ENCODE measurements around the gene COX20.
A peak's percentile ranks its signal among the peaks of the same experiment; 100 is the strongest.
"Not testable (repeated sequence)": the region's sequence is repeated elsewhere in the genome, so short reads cannot be mapped to it uniquely, and the experiment has no call there.

Gene COX20

GRCh38 chr1:244794071-244794470 is 41.4 kb upstream of the COX20 start:
- TF ChIP-seq EZH2 (IDR thresholded peaks at IDR 0.05; ENCODE audit: borderline replicate concordance, low read length) (no peak), CTCF (IDR thresholded peaks at IDR 0.05; ENCODE audit: low read length) (no peak)
- no peaks in the 10 kb centered on the region for H3K27me3 ChIP-seq (ENCODE audit: insufficient read depth, low read length)
- H3K9me2 ChIP-seq (ENCODE audit: low read depth, low read length), result no peaks in the 10 kb centered on the region
- no peaks in the 10 kb centered on the region for H3K9me3 ChIP-seq (ENCODE audit: low read length)
- H3K4me3 ChIP-seq (ENCODE audit: low read depth, low read length, poor library complexity, severe bottlenecking), result no peak overlapping the region
- no peak overlapping the region for H3K4me2 ChIP-seq (ENCODE audit: low read length)
- no peaks in the 10 kb centered on the region for H3K79me2 ChIP-seq (ENCODE audit: insufficient read depth, low read length)
- no peaks in the 10 kb centered on the region for H3K36me3 ChIP-seq (ENCODE audit: insufficient read depth, low read length)
- no peaks in the 10 kb centered on the region for H4K20me1 ChIP-seq (ENCODE audit: insufficient read depth, low read length)
- H3K27ac ChIP-seq (ENCODE audit: low read depth, low read length, poor library complexity, severe bottlenecking), result no peak overlapping the region
- no peaks in the 10 kb centered on the region for H3F3A ChIP-seq (ENCODE audit: insufficient read depth, low read length)
- H3K4me1 ChIP-seq (ENCODE audit: insufficient read depth, low read length, severe bottlenecking), result peaks cover 11% of the 10 kb centered on the region
- no peak overlapping the region for H3K9ac ChIP-seq (ENCODE audit: low read length)
- H2AFZ ChIP-seq (ENCODE audit: low read length), result no peak overlapping the region

- H3K27me3 ChIP-seq (ENCODE audit: insufficient read depth, low read length); H3K27ac ChIP-seq (ENCODE audit: low read depth, low read length, poor library complexity, severe bottlenecking); H3K9ac ChIP-seq (ENCODE audit: low read length); H3K4me2 ChIP-seq (ENCODE audit: low read length); H3K79me2 ChIP-seq (ENCODE audit: insufficient read depth, low read length); H2AFZ ChIP-seq (ENCODE audit: low read length); H3K36me3 ChIP-seq (ENCODE audit: insufficient read depth, low read length); H3K4me3 ChIP-seq (ENCODE audit: low read depth, low read length, poor library complexity, severe bottlenecking); H3K9me2 ChIP-seq (ENCODE audit: low read depth, low read length); H4K20me1 ChIP-seq (ENCODE audit: insufficient read depth, low read length); H3K4me1 ChIP-seq (ENCODE audit: insufficient read depth, low read length, severe bottlenecking); H3K9me3 ChIP-seq (ENCODE audit: low read length); H3F3A ChIP-seq (ENCODE audit: insufficient read depth, low read length): not testable (repeated sequence)
These were observed 40.9 kb upstream of the COX20 start for GRCh38 chr1:244794516-244794915.

GRCh38 chr1:244796719-244797406 is 38.6 kb upstream of the COX20 start:
- Histone ChIP-seq H3K4me1 (ENCODE audit: insufficient read depth, low read length, severe bottlenecking) (peaks cover 12% of the 10 kb centered on the region), H3K36me3 (ENCODE audit: insufficient read depth, low read length) (no peaks in the 10 kb centered on the region), H4K20me1 (ENCODE audit: insufficient read depth, low read length) (no peaks in the 10 kb centered on the region), H3K9ac (ENCODE audit: low read length) (no peak overlapping the region), H3K27ac (ENCODE audit: low read depth, low read length, poor library complexity, severe bottlenecking) (no peak overlapping the region), H3K4me3 (ENCODE audit: low read depth, low read length, poor library complexity, severe bottlenecking) (no peak overlapping the region), H3K4me2 (ENCODE audit: low read length) (no peak overlapping the region; the same call in 1 of the 2 replicates), H2AFZ (ENCODE audit: low read length) (no peak overlapping the region), H3F3A (ENCODE audit: insufficient read depth, low read length) (no peaks in the 10 kb centered on the region), H3K27me3 (ENCODE audit: insufficient read depth, low read length) (no peaks in the 10 kb centered on the region), H3K79me2 (ENCODE audit: insufficient read depth, low read length) (no peaks in the 10 kb centered on the region), H3K9me2 (ENCODE audit: low read depth, low read length) (no peaks in the 10 kb centered on the region), H3K9me3 (ENCODE audit: low read length) (no peaks in the 10 kb centered on the region)
- TF ChIP-seq CTCF (IDR thresholded peaks at IDR 0.05; ENCODE audit: low read length) (peak; percentile 94), EZH2 (IDR thresholded peaks at IDR 0.05; ENCODE audit: borderline replicate concordance, low read length) (no peak)

- Histone ChIP-seq H3F3A (ENCODE audit: insufficient read depth, low read length) (no peaks in the 10 kb centered on the region), H4K20me1 (ENCODE audit: insufficient read depth, low read length) (no peaks in the 10 kb centered on the region), H3K9me2 (ENCODE audit: low read depth, low read length) (no peaks in the 10 kb centered on the region), H3K27ac (ENCODE audit: low read depth, low read length, poor library complexity, severe bottlenecking) (no peak overlapping the region), H3K9me3 (ENCODE audit: low read length) (no peaks in the 10 kb centered on the region), H3K4me3 (ENCODE audit: low read depth, low read length, poor library complexity, severe bottlenecking) (no peak overlapping the region), H3K4me1 (ENCODE audit: insufficient read depth, low read length, severe bottlenecking) (peaks cover 12% of the 10 kb centered on the region), H3K4me2 (ENCODE audit: low read length) (no peak overlapping the region), H3K9ac (ENCODE audit: low read length) (no peak overlapping the region), H3K79me2 (ENCODE audit: insufficient read depth, low read length) (no peaks in the 10 kb centered on the region), H2AFZ (ENCODE audit: low read length) (no peak overlapping the region), H3K36me3 (ENCODE audit: insufficient read depth, low read length) (no peaks in the 10 kb centered on the region), H3K27me3 (ENCODE audit: insufficient read depth, low read length) (no peaks in the 10 kb centered on the region)
- TF ChIP-seq EZH2 (IDR thresholded peaks at IDR 0.05; ENCODE audit: borderline replicate concordance, low read length) (no peak), CTCF (IDR thresholded peaks at IDR 0.05; ENCODE audit: low read length) (no peak)
These were observed 34.6 kb upstream of the COX20 start for GRCh38 chr1:244800821-244801220.
